PFSK-1 (cell line): ENCODE measurements around the gene MYH10.

Experiments used
- FOXP2 ChIP-seq: optimal IDR thresholded peaks from 2 replicates; pipeline ENCODE3; 2011; ENCODE audit warnings: borderline replicate concordance, control low read depth, inconsistent platforms; ENCODE audit not compliant: insufficient read depth; ENCODE audit errors: extremely low read length, extremely low read depth
- POLR2AphosphoS5 ChIP-seq: IDR thresholded peaks from 2 replicates; pipeline ENCODE4 v1.6.1; 2012; ENCODE audit warnings: low read depth, mild to moderate bottlenecking, control low read depth, low read length, moderate library complexity
- SIN3A ChIP-seq: IDR thresholded peaks from 2 replicates; pipeline ENCODE4 v1.6.1; 2012; ENCODE audit warnings: mild to moderate bottlenecking, low read length, moderate library complexity, borderline replicate concordance; ENCODE audit not compliant: insufficient read depth

- TF ChIP-seq POLR2AphosphoS5 (no peak), SIN3A (no peak), FOXP2 (no peak)
Measured at GRCh38 chr17:8658810-8659209, 28.3 kb upstream of the MYH10 start.
